ENCODE data around the gene MSMB. TPM values are rescaled to one million over a fixed set of nuclear protein-coding genes. Genes with fewer than 3 reads are reported as not detected.

MSMB gene
- total RNA-seq, 4 donors from 2014 or later: 4.5 to 104 (median 86.9) TPM; not detected in 1

GRCh38 chr10:46022978-46023702 is 22.9 kb downstream of the MSMB start:
- peak; percentile 94 for DNase-seq (ENCODE audit: low spot score in 2 of 2)
- no peaks in the 10 kb centered on the region for H3K36me3 ChIP-seq
- peak overlapping the region; percentile 65 for H3K4me3 ChIP-seq
- TF ChIP-seq POLR2AphosphoS5 (IDR thresholded peaks at IDR 0.05): peak in 1 of 3 donors; percentile 16
- no peak for TF ChIP-seq EP300 (IDR thresholded peaks at IDR 0.05)
- peak in 1 of 2 donors; percentile 52 for TF ChIP-seq POLR2A (IDR thresholded peaks at IDR 0.05)
- TF ChIP-seq CTCF (IDR thresholded peaks at IDR 0.05): peak in 1 of 2 donors; percentile 18
- no peaks in the 10 kb centered on the region for H3K27me3 ChIP-seq
- peak overlapping the region; percentile 84 for H3K27ac ChIP-seq
- H3K4me1 ChIP-seq: peaks cover 93% of the 10 kb centered on the region
- H3K9me3 ChIP-seq: no peaks in the 10 kb centered on the region
- 2% methylated on average over 6 of the region's 49 CpGs for WGBS

- no peaks in the 10 kb centered on the region for H3K9me3 ChIP-seq
- 80% methylated on average over 3 of the region's 3 CpGs for WGBS
- H3K4me3 ChIP-seq: peak overlapping the region; percentile 2
- H3K36me3 ChIP-seq: peaks cover 6% of the 10 kb centered on the region
- no peak for TF ChIP-seq POLR2AphosphoS5 (IDR thresholded peaks at IDR 0.05)
- TF ChIP-seq CTCF (IDR thresholded peaks at IDR 0.05): no peak
- TF ChIP-seq EP300 (IDR thresholded peaks at IDR 0.05): no peak
- no peak for TF ChIP-seq POLR2A (IDR thresholded peaks at IDR 0.05)
- no peak for DNase-seq (ENCODE audit: low spot score in 2 of 2)
- H3K27me3 ChIP-seq: no peaks in the 10 kb centered on the region
- peaks cover 70% of the 10 kb centered on the region for H3K4me1 ChIP-seq
- H3K27ac ChIP-seq: peak overlapping the region; percentile 5
These were observed 25.8 kb downstream of the MSMB start for GRCh38 chr10:46020344-46020657.

- TF ChIP-seq POLR2A (IDR thresholded peaks at IDR 0.05): no peak
- no peak for TF ChIP-seq POLR2AphosphoS5 (IDR thresholded peaks at IDR 0.05)
- TF ChIP-seq CTCF (IDR thresholded peaks at IDR 0.05): no peak
- DNase-seq (ENCODE audit: low spot score in 2 of 2): no peak
- H3K4me3 ChIP-seq: no peak overlapping the region
- peaks cover 64% of the 10 kb centered on the region for H3K4me1 ChIP-seq
- no peaks in the 10 kb centered on the region for H3K9me3 ChIP-seq
- peaks cover 9% of the 10 kb centered on the region for H3K36me3 ChIP-seq
- WGBS: 46% methylated on average over 7 of the region's 7 CpGs
- H3K27ac ChIP-seq: peak overlapping the region; percentile 5
- H3K27me3 ChIP-seq: no peaks in the 10 kb centered on the region
These were observed 26.3 kb downstream of the MSMB start for GRCh38 chr10:46019569-46020343.

- no peaks in the 10 kb centered on the region for H3K9me3 ChIP-seq
- 51% methylated on average over 3 of the region's 3 CpGs for WGBS
- peaks cover 15% of the 10 kb centered on the region for H3K36me3 ChIP-seq
- no peak overlapping the region for H3K27ac ChIP-seq
- no peak for TF ChIP-seq POLR2AphosphoS5 (IDR thresholded peaks at IDR 0.05)
- TF ChIP-seq POLR2A (IDR thresholded peaks at IDR 0.05): no peak
- no peak for TF ChIP-seq EP300 (IDR thresholded peaks at IDR 0.05)
- TF ChIP-seq CTCF (IDR thresholded peaks at IDR 0.05): no peak
- no peak for DNase-seq (ENCODE audit: low spot score in 2 of 2)
- no peaks in the 10 kb centered on the region for H3K27me3 ChIP-seq
- H3K4me3 ChIP-seq: no peak overlapping the region
- H3K4me1 ChIP-seq: peaks cover 58% of the 10 kb centered on the region
These were observed 26.9 kb downstream of the MSMB start for GRCh38 chr10:46019177-46019528.

- Histone ChIP-seq H3K9me3 (no peaks in the 10 kb centered on the region), H3K27me3 (no peaks in the 10 kb centered on the region), H3K36me3 (peaks cover 21% of the 10 kb centered on the region), H3K27ac (no peak overlapping the region), H3K4me3 (no peak overlapping the region), H3K4me1 (peaks cover 53% of the 10 kb centered on the region)
- TF ChIP-seq CTCF (IDR thresholded peaks at IDR 0.05) (no peak), POLR2A (IDR thresholded peaks at IDR 0.05) (no peak), EP300 (IDR thresholded peaks at IDR 0.05) (no peak), POLR2AphosphoS5 (IDR thresholded peaks at IDR 0.05) (no peak)
- WGBS: 57% methylated on average over 2 of the region's 2 CpGs
- DNase-seq (ENCODE audit: low spot score in 2 of 2): no peak
These were observed 27.5 kb downstream of the MSMB start for GRCh38 chr10:46018453-46019176.

Measured in suprapubic skin (tissue), 4 donors.